ENCODE results near the gene ARFRP1. TPM values are rescaled to one million over a fixed set of nuclear protein-coding genes. Genes with fewer than 3 reads are reported as not detected.

ARFRP1 gene
- total and polyA plus RNA-seq, 2 of the 13 experiments (the other 11 are each of a cell fraction or from before 2014, with no cell fraction given) = 32.0 to 51.1 TPM

- TF ChIP-seq HMGXB4 (CRISPR knock-in tag; IDR thresholded peaks at IDR 0.05; ENCODE audit: borderline replicate concordance in 1 of 2, low read depth in 1 of 2) = peak; percentile 69 to 92; a peak in 3 of 4 replicates
- peak; percentile 94 for TF ChIP-seq ZZZ3 (CRISPR knock-in tag; IDR thresholded peaks at IDR 0.05; ENCODE audit: borderline replicate concordance)
- 0 out of 2 replicates have a peak, but pooled peaks have one; percentile 84 for TF ChIP-seq ZNF329 (CRISPR knock-in tag; IDR thresholded peaks at IDR 0.05; ENCODE audit: low read depth)
- TF ChIP-seq ZBTB33 (CRISPR knock-in tag; IDR thresholded peaks at IDR 0.05) = peak; percentile 62
- peak; percentile 89 for TF ChIP-seq ZNF784 (CRISPR knock-in tag; IDR thresholded peaks at IDR 0.05; ENCODE audit: borderline replicate concordance)
- TF ChIP-seq ZNF891 (CRISPR knock-in tag; IDR thresholded peaks at IDR 0.05) = peak; percentile 84
- peak; percentile 80; the same call in 1 of the 2 replicates for TF ChIP-seq ZNF224 (CRISPR knock-in tag; IDR thresholded peaks at IDR 0.05)
- TF ChIP-seq RAD51 (IDR thresholded peaks at IDR 0.05; ENCODE audit: borderline replicate concordance) = no peak
- peak; percentile 98 for TF ChIP-seq BRD4 (CRISPR knock-in tag; IDR thresholded peaks at IDR 0.05)
- peak; percentile 36; the same call in 1 of the 2 replicates for TF ChIP-seq ONECUT2 (CRISPR knock-in tag; IDR thresholded peaks at IDR 0.05)
- no peak; the same call in 1 of the 2 replicates for TF ChIP-seq MEIS2 (CRISPR knock-in tag; IDR thresholded peaks at IDR 0.05)
- TF ChIP-seq ZMYM3 (CRISPR knock-in tag; IDR thresholded peaks at IDR 0.05) = peak; percentile 29; the same call in 1 of the 2 replicates
- TF ChIP-seq THAP9 (CRISPR knock-in tag; IDR thresholded peaks at IDR 0.05; ENCODE audit: borderline replicate concordance) = peak; percentile 63; the same call in 1 of the 2 replicates
- TF ChIP-seq HMG20B (CRISPR knock-in tag; conservative IDR thresholded peaks at IDR 0.05) = no peak; the same call in 1 of the 2 replicates
- TF ChIP-seq, protein P1, sequence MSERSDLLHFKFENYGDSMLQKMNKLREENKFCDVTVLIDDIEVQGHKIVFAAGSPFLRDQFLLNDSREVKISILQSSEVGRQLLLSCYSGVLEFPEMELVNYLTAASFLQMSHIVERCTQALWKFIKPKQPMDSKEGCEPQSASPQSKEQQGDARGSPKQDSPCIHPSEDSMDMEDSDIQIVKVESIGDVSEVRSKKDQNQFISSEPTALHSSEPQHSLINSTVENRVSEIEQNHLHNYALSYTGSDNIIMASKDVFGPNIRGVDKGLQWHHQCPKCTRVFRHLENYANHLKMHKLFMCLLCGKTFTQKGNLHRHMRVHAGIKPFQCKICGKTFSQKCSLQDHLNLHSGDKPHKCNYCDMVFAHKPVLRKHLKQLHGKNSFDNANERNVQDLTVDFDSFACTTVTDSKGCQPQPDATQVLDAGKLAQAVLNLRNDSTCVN (CRISPR knock-in tag; IDR thresholded peaks at IDR 0.05; ENCODE audit: borderline replicate concordance) = peak; percentile 81; the same call in 1 of the 2 replicates
- TF ChIP-seq, protein P2, sequence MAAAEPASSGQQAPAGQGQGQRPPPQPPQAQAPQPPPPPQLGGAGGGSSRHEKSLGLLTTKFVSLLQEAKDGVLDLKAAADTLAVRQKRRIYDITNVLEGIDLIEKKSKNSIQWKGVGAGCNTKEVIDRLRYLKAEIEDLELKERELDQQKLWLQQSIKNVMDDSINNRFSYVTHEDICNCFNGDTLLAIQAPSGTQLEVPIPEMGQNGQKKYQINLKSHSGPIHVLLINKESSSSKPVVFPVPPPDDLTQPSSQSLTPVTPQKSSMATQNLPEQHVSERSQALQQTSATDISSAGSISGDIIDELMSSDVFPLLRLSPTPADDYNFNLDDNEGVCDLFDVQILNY (CRISPR knock-in tag; conservative IDR thresholded peaks at IDR 0.05) = no peak
- peak; percentile 36; the same call in 1 of the 2 replicates for TF ChIP-seq XBP1 (CRISPR knock-in tag; IDR thresholded peaks at IDR 0.05)
- TF ChIP-seq ZNF747 (CRISPR knock-in tag; IDR thresholded peaks at IDR 0.05; ENCODE audit: borderline replicate concordance) = peak; percentile 78
Observed at GRCh38 chr20:63737945-63738686, 30.3 kb upstream of the ARFRP1 start (continued).
